CD4-positive, alpha-beta T cell treated with Interleukin-6 for 4 hours (primary cell): ENCODE data around the gene CAMTA1.
"Not testable (repeated sequence)": the region's sequence is repeated elsewhere in the genome, so short reads cannot be mapped to it uniquely, and the experiment has no call there.

Source experiments
- DNase-seq: peaks from one replicate; pipeline ENCODE4 v3.0.0-alpha.2; 2020; ENCODE audit warnings: mixed read lengths

CAMTA1 gene

DNA sequence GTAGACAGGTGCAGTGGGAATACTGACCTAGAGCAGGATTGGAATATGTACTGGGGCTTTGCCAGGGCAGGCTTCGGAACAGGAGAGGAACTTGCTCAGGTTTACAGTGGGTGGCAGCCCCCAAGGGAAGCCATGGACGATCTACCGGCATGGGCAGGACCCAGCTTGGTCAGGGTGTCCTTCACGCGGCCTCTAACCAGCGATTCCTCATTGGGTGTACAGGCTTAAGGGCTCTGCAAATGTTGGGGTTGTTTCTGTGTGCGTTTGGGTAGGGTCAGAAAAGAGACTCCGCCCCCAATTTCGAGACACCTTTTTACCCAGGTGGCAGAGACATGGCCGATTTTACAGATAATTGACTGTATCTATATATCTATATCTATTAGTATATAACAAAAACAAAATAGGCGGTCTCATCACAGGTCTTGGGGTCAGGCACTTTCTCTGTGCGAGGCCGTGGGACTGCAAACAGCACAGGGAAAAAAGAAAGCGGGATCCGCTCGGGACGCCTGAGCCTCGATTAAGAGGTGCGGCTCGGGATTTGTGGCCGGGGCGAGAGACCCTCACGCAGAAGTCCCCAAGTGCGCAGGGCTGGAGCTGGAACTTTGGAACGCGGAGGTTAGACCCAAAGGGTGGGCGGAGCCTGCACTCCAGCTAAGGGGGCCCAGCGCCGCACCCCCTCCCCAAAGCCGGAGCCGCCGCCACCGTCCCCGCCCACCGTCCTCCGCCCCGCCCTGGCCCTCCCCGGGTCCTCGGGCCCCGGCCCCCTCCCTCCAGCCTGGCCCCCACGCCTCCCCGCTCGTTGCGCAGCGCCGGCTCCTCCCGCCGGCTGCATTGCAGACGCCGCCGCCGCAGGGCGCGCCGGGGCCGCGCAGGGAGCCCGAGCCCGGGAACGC lies 918.3 kb downstream of the CAMTA1 start:
- peak; percentile 23 for DNase-seq

GRCh38 chr1:7704214-7705047 lies 919.2 kb downstream of the CAMTA1 start:
- DNase-seq, result peak; percentile 89

DNA sequence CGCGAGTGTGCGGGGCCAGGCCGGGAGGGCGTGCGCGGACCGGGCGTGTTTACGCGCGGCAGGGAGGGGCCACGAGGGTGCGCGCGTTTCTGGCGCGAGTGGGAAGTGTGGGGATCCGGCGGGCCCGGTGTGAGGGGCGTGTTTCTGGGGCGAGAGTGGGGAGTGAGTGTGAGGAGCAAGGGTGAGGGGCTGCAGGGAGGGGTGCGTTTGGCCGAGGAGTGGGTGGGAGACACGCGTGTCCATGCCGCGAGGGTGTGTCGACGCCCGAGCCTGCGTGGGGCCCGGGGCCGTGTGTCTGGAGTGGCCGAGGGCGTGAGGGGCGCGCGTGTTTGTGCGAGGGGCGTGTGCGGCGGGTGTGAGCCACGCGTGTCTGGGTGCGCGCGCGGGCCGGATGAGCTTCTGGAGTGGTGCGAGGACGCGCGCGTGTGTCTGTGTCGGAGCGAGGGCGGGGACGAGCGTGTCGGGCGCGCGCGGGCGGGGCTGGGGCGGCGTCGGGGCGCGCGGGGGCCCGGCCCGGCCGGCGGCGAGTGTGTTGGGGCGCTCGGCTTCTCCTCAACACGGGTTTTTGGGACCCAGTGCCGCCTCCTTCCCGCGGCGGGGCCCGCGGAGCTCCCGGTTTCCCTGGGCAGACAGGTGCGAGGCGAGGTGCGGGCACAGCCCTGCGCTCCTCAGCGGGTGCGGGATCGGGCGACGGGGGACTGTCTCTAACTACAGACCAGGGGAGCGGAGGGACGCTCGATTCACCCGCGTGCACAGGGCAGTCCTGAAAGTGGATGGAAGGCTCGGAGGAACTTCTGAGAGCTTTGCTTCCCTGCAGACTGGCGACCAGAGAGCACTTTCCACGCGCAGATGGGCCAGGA lies 920.0 kb downstream of the CAMTA1 start:
- peak; percentile 65 for DNase-seq

GRCh38 chr1:7705908-7706216 lies 920.6 kb downstream of the CAMTA1 start:
- DNase-seq, result no peak

DNA sequence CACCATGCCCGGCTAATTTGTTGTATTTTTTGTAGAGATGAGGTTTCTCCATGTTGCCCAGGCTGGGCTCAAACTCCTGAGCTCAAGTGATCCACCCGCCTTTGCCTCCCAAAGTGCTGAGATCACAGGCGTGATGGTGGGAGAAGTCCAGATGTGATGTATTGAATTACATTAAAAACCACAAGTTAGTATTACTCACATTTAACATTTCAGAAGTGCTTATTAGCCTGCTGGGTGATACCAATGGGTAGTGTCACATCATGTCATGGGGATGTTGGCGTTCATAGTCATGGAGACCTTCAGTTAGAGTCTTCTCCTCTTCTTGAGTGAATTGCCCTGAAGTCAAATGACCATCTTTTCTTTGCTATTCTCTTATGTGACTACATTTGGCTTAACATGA lies 922.3 kb downstream of the CAMTA1 start:
- no peak for DNase-seq

DNA sequence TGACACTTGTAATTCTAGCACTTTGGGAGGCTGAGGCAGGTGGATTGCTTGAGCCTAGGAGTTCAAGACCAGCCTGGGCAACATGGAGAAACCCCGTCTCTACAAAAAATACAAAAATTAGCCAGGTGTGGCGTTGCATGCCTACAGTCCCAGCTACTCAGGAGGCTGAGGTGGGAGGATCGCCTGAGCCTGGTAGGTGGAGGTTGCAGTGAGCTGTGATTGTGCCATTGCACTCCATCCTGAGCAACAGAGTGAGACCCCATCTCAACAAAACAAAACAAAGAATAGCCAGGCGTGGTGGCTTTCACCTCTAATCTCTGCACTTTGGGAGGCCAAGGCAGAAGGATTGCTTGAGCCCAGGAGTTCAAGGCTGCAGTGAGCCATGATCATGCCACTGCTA lies 922.8 kb downstream of the CAMTA1 start:
- not testable (repeated sequence) for DNase-seq

DNA sequence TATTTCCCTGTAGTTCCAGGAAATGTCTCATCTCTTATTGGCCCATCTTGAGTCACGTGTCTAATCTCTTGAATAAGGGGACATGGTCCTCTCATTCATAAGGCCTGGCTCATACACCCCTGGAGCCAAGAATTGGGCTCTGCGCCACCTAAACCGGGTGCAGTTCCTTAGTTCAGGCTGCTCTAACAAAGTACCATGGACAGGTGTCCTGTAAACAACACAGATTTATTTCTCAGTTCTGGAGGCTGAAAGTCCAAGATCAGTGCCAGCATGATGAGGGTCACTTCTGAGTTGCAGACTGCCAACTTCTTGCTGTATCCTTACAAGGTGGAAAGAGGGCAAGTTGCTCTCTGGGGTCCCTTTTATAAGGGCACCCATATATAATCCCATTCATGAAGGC lies 925.6 kb downstream of the CAMTA1 start:
- no peak for DNase-seq

DNA sequence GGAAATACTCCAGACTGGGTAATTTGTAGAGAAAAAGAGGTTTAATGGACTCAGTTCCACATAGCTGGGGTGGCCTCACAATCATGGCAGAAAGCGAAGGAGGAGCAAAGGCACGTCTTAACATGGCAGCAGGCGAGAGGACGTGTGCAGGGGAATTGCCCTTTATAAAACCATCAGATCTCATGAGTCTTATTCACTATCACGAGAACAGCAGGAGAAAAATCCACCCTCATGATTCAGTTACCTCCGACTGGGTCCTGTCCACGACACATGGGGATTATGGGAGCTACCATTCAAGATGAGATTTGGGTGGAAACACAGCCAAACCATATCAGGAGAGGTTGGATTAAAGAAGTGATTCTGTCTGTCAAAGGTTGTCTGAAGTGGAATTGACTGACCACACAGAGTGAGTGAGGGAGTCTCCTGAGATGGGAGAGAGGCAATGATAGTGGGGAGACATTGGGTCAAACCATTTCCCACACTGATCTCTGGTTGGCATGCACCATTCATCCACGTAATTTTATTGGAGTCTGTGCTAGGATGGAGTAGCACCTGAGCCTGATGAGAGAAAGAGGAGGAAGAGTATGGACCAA lies 927.6 kb downstream of the CAMTA1 start:
- DNase-seq, result no peak

- DNase-seq, result no peak
Measured at GRCh38 chr1:7716506-7716905, 931.3 kb downstream of the CAMTA1 start.

- DNase-seq, result no peak
Measured at GRCh38 chr1:7717748-7718368, 932.6 kb downstream of the CAMTA1 start.

DNA sequence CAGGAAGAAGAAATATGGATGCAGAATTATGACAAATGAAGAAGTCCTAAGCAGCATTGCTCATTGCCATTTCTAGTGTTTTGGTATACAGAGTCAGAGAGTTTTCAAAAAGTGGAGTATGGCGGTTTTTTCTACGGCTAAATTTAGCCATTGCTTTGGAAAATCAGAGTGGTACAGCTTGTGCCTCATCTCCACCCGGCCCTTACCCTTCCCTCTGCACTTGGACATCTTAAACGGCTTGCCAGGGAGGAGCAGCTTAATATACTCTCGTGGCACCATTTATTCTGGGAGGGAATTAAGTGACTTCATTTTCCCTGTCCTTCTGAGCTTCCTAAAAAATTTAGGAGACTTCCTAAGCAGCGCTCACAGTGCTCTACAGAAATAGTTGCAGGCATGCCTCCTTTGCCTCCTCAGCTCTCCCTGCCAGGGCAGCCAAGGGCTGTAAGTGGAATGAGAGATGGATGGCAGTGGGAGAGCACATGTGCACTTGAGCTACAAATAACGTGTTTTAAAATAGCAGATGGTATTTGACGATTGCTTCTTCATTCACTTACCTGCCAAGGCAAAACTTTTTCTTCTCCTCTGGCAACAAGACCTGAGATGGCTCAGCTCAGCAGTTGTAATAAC lies 934.3 kb downstream of the CAMTA1 start:
- no peak for DNase-seq

GRCh38 chr1:7721940-7722669 lies 936.9 kb downstream of the CAMTA1 start:
- no peak for DNase-seq

DNA sequence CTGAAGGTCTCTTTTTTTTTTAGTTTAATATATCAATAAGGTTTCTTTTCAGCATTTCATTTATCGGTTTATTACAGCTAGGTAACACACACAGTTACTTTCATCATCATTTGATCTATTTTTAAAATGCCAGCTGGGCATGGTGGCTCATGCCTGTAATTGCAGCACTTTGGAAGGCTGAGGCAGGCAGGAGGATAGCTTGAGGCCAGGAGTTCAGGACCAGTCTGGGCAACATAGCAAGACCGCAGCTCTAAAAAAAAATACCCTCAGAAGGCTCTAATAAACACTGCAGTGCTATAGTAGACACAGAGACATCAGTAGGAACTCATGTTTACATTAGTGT lies 937.4 kb downstream of the CAMTA1 start:
- no peak for DNase-seq

DNA sequence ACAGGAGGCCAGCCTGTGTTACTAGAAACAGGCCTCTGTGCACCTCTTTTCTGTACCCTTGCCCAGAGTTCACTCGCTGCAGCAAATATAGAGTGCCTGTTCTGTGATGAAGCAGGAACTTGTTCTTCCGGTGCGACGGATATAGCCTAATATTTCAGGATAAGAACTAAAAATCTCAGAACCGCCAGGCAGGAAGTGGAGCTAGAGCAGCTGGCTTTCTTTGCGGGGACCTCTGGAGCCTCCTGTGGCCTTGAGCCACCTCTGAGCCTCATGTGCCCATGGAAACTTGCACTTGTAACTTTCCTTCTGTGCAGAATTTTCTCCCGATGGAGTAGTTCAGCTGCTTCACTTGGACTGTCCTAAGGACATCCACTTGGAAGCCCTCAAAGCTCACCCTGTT lies 941.4 kb downstream of the CAMTA1 start:
- no peak for DNase-seq

- DNase-seq, result no peak
Measured at GRCh38 chr1:7727809-7728471, 942.7 kb downstream of the CAMTA1 start.

- no peak for DNase-seq
Measured at GRCh38 chr1:7729761-7730160, 944.5 kb downstream of the CAMTA1 start.

DNA sequence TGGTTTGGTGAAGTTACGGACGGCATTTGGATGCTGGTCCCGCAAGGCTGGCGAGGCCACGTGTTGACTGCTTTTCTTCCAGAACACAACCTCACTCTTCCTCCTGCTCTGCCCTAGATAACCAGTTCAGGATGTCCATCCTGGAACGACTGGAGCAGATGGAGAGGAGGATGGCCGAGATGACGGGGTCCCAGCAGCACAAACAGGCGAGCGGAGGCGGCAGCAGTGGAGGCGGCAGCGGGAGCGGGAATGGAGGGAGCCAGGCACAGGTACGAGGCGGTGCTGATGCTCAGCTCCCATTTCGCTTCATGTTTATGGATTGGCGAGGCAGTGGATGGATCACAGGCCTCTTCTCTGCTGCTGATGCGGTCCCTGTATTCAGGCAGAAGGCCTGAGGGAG lies 947.1 kb downstream of the CAMTA1 start:
- no peak for DNase-seq

DNA sequence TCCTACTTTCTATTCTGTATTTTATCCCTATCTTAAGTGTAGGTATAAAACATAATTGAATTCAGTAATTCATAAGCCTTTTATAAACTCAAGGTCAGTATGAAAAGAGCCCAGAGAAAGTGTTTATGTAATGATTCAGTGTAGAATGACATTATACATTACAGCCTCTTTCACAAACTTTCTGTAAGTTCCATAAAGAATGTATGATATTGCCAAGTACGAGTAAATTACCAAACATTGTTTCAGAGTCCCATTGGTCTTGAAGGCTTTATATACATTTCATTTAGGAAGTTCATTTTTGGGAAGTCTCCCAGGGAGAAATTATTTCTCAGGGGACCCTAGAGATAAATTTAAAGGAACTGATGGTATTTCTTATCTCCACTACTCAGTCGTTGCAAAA lies 948.0 kb downstream of the CAMTA1 start:
- no peak for DNase-seq

GRCh38 chr1:7738044-7738443 lies 952.8 kb downstream of the CAMTA1 start:
- DNase-seq, result no peak

DNA sequence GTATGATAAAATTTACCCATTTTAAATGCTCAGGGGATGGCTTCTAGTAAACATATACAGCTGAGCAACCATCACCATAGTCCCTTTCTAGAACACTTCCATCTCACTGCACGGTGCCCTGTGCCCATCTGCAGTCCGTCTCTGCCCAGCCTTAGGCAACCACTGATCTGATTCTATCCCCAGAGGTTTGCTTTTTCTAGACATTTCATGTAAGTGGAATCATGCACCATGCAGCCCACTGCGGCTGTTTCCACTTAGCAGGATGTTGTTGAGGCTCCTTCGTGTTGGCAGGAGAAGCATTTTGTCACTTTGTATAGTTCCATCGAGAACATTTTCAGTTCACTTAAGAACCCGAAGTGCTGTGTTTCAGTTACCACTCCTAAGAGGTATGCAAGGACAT lies 958.1 kb downstream of the CAMTA1 start:
- no peak for DNase-seq

- DNase-seq, result no peak
Measured at GRCh38 chr1:7744882-7745281, 959.6 kb downstream of the CAMTA1 start.
